Measurements from ENCODE around the gene DUOX1.

Gene DUOX1

GRCh38 chr15:45161666-45162065 is 31.9 kb downstream of the DUOX1 start:
- TF ChIP-seq CTCF (IDR thresholded peaks at IDR 0.05; ENCODE audit: low read depth, low read length), result no peak
- no peak for DNase-seq (ENCODE audit: low read depth in 2 of 2)
- H3K4me3 ChIP-seq (replicated peaks in 1 of 2; ENCODE audit: low read depth in 2 of 2, low read length in 2 of 2), result no peak overlapping the region

DNA sequence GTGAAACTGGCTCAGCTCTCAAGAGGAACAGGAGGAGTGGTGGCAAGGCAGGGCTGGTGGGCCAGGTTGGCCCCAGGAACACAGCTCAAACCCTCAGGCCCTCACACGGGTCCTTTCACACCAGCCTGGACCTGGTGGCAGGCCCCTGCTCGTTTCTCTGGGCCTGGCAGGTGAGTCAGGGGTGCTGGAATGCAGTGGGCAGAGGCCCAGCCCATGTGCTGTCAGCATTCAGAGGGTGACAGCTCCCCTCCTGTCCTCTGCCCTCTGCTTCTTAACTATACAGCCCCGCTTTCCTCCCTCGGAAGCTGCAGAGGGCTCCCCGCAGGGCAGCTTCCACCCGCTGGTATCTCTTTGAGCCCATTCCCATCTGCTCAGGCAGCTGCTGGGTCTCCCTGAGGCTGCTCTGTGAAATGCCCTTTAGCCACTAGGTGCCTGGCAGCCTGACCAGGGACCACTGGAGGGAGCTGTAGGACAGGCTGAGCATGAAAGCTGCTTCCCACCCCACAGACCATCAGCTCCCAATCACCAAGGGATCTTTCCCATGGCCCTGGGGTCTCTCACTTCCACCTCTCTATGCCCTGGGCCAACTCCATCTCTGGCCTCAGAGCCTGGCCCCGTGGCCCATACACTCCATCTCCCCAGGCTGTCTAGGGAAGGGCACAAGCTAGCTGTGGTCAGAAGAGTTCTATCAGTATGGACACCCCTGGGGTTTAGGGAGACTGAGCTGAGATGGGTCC is 33.1 kb downstream of the DUOX1 start:
- peak; percentile 95 for TF ChIP-seq CTCF (IDR thresholded peaks at IDR 0.05; ENCODE audit: low read depth, low read length)
- peak; percentile 81 to 87 for DNase-seq (ENCODE audit: low read depth in 2 of 2)
- no peak overlapping the region for H3K4me3 ChIP-seq (replicated peaks in 1 of 2; ENCODE audit: low read depth in 2 of 2, low read length in 2 of 2)

DNA sequence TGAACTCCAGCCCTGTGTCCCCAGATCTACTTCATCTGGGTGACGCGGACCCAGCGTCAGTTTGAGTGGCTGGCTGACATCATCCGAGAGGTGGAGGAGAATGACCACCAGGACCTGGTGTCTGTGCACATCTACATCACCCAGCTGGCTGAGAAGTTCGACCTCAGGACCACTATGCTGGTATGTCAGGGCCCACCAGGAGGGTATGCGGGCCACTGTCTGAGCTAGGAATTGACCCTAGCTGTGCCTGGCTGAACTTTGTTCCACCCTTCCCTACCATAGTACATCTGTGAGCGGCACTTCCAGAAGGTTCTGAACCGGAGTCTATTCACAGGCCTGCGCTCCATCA is 33.7 kb downstream of the DUOX1 start:
- H3K4me3 ChIP-seq (replicated peaks in 1 of 2; ENCODE audit: low read depth in 2 of 2, low read length in 2 of 2), result no peak overlapping the region
- no peak for TF ChIP-seq CTCF (IDR thresholded peaks at IDR 0.05; ENCODE audit: low read depth, low read length)
- DNase-seq (ENCODE audit: low read depth in 2 of 2), result no peak

- no peak for TF ChIP-seq CTCF (IDR thresholded peaks at IDR 0.05; ENCODE audit: low read depth, low read length)
- DNase-seq (ENCODE audit: low read depth in 2 of 2), result no peak
- H3K4me3 ChIP-seq (replicated peaks in 1 of 2; ENCODE audit: low read depth in 2 of 2, low read length in 2 of 2), result no peak overlapping the region
These were observed 35.1 kb downstream of the DUOX1 start for GRCh38 chr15:45164914-45165313.

DNA sequence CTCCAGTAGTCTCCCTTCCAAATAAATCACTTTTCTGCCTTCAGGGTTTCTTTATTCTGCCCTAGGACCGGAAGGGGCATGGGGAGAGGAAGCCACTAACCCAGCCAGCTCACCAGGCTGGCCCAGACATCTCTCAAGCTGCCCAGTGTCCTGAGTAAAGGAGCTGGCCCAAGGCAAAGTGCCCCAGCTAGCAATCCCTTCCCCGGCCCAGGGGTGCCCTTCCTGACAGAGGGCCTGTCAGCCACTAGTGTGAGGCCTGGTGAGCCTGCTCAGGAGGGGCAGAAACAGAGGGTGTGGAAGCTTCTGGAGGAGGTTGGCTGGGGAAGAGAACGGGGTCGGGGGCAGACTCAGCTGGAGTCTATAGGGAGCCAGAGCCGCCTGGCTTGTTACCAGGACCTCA is 35.7 kb downstream of the DUOX1 start:
- no peak for DNase-seq (ENCODE audit: low read depth in 2 of 2)
- TF ChIP-seq CTCF (IDR thresholded peaks at IDR 0.05; ENCODE audit: low read depth, low read length), result no peak
- H3K4me3 ChIP-seq (replicated peaks in 1 of 2; ENCODE audit: low read depth in 2 of 2, low read length in 2 of 2), result no peak overlapping the region

- peak; percentile 83 to 87 for DNase-seq (ENCODE audit: low read depth in 2 of 2)
- TF ChIP-seq CTCF (IDR thresholded peaks at IDR 0.05; ENCODE audit: low read depth, low read length), result peak; percentile 74
- peak overlapping the region; percentile 55 to 62 for H3K4me3 ChIP-seq (replicated peaks in 1 of 2; ENCODE audit: low read depth in 2 of 2, low read length in 2 of 2)
These were observed 37.2 kb downstream of the DUOX1 start for GRCh38 chr15:45166834-45167630.

Data from cardiac fibroblast (primary cell).